ENCODE measurements around the gene MESP2.

MESP2 gene

DNA sequence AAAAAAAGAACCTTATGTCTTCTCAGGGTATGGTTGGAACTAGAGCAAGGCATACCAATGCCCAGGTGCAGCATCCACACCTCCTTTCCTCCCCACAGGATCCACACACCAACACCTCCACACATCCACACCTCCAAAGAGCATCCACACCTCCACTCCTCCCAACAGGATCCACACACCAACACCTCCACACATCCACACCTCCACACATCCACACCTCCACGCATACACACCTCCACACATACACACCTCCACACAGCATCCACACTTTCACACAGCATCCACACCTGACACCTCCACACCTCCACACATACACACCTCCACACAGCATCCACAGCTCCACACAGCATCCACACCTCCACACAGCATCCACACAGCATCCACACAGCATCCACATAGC is 30.4 kb upstream of the MESP2 start:
- Histone ChIP-seq H3K4me2 (ENCODE audit: low read depth, low read length) (no peak overlapping the region), H3K27me3 (replicated peaks; ENCODE audit: insufficient read depth, low read length) (no peaks in the 10 kb centered on the region), H3K9me3 (replicated peaks; ENCODE audit: insufficient read depth, low read length) (no peaks in the 10 kb centered on the region), H3K36me3 (replicated peaks; ENCODE audit: insufficient read depth, low read length) (no peaks in the 10 kb centered on the region), H3K9me2 (replicated peaks; ENCODE audit: insufficient read depth, low read length) (no peaks in the 10 kb centered on the region), H3K4me1 (ENCODE audit: low read length) (peaks cover 6% of the 10 kb centered on the region; the same call in 1 of the 2 replicates), H3F3A (ENCODE audit: insufficient read depth, low read length) (no peaks in the 10 kb centered on the region), H2AFZ (ENCODE audit: low read length) (no peak overlapping the region), H3K4me3 (ENCODE audit: low read length) (no peak overlapping the region), H3K27ac (ENCODE audit: low read length) (no peak overlapping the region), H4K20me1 (ENCODE audit: insufficient read depth, low read length) (no peaks in the 10 kb centered on the region), H3K79me2 (ENCODE audit: low read length) (peaks cover 4% of the 10 kb centered on the region), H3K9ac (ENCODE audit: low read length) (no peak overlapping the region)
- TF ChIP-seq, protein P1, sequence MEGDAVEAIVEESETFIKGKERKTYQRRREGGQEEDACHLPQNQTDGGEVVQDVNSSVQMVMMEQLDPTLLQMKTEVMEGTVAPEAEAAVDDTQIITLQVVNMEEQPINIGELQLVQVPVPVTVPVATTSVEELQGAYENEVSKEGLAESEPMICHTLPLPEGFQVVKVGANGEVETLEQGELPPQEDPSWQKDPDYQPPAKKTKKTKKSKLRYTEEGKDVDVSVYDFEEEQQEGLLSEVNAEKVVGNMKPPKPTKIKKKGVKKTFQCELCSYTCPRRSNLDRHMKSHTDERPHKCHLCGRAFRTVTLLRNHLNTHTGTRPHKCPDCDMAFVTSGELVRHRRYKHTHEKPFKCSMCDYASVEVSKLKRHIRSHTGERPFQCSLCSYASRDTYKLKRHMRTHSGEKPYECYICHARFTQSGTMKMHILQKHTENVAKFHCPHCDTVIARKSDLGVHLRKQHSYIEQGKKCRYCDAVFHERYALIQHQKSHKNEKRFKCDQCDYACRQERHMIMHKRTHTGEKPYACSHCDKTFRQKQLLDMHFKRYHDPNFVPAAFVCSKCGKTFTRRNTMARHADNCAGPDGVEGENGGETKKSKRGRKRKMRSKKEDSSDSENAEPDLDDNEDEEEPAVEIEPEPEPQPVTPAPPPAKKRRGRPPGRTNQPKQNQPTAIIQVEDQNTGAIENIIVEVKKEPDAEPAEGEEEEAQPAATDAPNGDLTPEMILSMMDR (IDR thresholded peaks at IDR 0.05; ENCODE audit: low read length), result no peak
- no peak for DNase-seq

DNA sequence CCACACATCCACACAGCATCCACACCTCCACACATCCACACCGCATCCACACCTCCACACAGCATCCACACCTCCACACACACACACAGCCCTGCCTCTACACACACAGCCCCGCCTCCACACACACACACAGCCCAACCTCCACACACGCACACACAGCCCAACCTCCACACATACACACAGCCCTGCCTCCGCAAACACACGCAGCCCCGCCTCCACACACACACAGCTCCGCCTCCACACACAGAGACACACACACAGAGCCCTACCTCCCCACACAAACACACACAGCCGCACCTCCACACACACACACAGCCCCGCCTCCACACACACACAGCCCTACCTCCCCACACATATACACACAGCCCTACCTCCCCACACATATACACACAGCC is 29.7 kb upstream of the MESP2 start:
- Histone ChIP-seq H3K9ac (ENCODE audit: low read length) (no peak overlapping the region), H3K4me3 (ENCODE audit: low read length) (no peak overlapping the region)

DNA sequence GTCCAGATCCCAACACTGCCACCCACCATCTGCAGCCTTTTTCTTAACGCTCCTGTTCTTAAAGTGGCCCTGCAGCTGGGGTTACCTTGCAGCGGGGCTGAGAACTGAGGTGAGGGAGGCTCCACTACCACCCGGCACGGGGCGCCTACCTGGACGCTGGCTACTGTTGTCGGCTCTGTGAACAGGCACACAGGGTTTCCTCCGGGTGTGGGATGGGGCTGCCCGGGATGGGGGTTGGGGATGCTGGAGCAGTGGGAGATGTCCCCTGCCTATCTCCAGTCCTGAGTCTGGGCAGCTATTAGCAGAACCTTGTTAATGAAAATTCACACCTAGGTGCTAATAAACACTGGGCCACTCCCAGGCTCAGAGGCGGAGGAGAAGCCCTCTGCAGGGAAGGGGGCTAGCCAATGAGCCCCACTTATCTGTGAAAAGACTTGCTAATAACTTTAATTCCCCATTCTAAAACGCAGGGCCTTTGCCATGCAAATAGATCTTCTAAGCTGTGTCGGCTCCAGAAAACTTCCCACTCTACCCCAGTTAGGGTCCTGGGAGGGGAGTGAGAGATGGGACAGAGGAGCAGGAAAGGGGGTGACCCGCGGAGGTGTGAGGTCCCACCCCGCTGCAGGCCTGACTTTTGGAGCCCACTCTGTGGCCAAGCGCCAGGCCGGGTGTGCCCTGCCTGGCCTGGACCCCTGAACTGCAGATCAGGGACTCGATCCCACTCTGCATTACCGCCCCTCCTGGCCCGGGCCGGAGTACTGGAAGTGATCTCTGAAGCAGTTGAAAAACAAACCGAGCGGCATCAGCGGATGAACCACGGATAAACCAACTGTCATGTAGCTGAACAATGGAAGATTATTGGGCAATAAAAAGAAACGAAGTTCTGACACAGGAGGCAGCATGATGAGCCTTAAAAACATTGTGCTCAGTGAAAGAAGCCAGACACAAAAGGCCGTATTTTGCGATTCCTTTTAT is 28.1 kb upstream of the MESP2 start:
- Histone ChIP-seq H3K4me3 (ENCODE audit: low read length) (no peak overlapping the region), H3K4me2 (ENCODE audit: low read depth, low read length) (no peak overlapping the region), H3F3A (ENCODE audit: insufficient read depth, low read length) (no peaks in the 10 kb centered on the region), H3K79me2 (ENCODE audit: low read length) (peaks cover 4% of the 10 kb centered on the region), H3K4me1 (ENCODE audit: low read length) (peaks cover 12% of the 10 kb centered on the region), H3K27ac (ENCODE audit: low read length) (no peak overlapping the region), H3K9me2 (replicated peaks; ENCODE audit: insufficient read depth, low read length) (no peaks in the 10 kb centered on the region), H4K20me1 (ENCODE audit: insufficient read depth, low read length) (no peaks in the 10 kb centered on the region), H3K36me3 (replicated peaks; ENCODE audit: insufficient read depth, low read length) (no peaks in the 10 kb centered on the region), H3K27me3 (replicated peaks; ENCODE audit: insufficient read depth, low read length) (no peaks in the 10 kb centered on the region), H3K9me3 (replicated peaks; ENCODE audit: insufficient read depth, low read length) (no peaks in the 10 kb centered on the region), H2AFZ (ENCODE audit: low read length) (no peak overlapping the region), H3K9ac (ENCODE audit: low read length) (no peak overlapping the region)
- TF ChIP-seq EZH2 (optimal IDR thresholded peaks at IDR 0.05; ENCODE audit: low read depth, low read length) (no peak), EZH2phosphoT487 (IDR thresholded peaks at IDR 0.05; ENCODE audit: low read length) (no peak)
- TF ChIP-seq, protein P1 (IDR thresholded peaks at IDR 0.05; ENCODE audit: low read length), result no peak
- no peak for DNase-seq

More for the DNA sequence above, 29.7 kb upstream of the MESP2 start:
- TF ChIP-seq EZH2 (optimal IDR thresholded peaks at IDR 0.05; ENCODE audit: low read depth, low read length) (no peak), EZH2phosphoT487 (IDR thresholded peaks at IDR 0.05; ENCODE audit: low read length) (no peak)
- TF ChIP-seq, protein P1 (IDR thresholded peaks at IDR 0.05; ENCODE audit: low read length), result no peak
- no peaks in the 10 kb centered on the region for H3F3A ChIP-seq (ENCODE audit: insufficient read depth, low read length)
- H3K9me3 ChIP-seq (replicated peaks; ENCODE audit: insufficient read depth, low read length), result no peaks in the 10 kb centered on the region
- H3K27me3 ChIP-seq (replicated peaks; ENCODE audit: insufficient read depth, low read length), result no peaks in the 10 kb centered on the region
- DNase-seq, result no peak
- H3K36me3 ChIP-seq (replicated peaks; ENCODE audit: insufficient read depth, low read length), result no peaks in the 10 kb centered on the region
- no peak overlapping the region for H3K4me2 ChIP-seq (ENCODE audit: low read depth, low read length)
- H4K20me1 ChIP-seq (ENCODE audit: insufficient read depth, low read length), result no peaks in the 10 kb centered on the region
- H2AFZ ChIP-seq (ENCODE audit: low read length), result no peak overlapping the region
- peaks cover 8% of the 10 kb centered on the region for H3K4me1 ChIP-seq (ENCODE audit: low read length)
- H3K79me2 ChIP-seq (ENCODE audit: low read length), result peaks cover 4% of the 10 kb centered on the region
- H3K9me2 ChIP-seq (replicated peaks; ENCODE audit: insufficient read depth, low read length), result no peaks in the 10 kb centered on the region
- H3K27ac ChIP-seq (ENCODE audit: low read length), result no peak overlapping the region
